AG20443 (cell line): ENCODE data around the gene RDH5.
A peak's percentile ranks its signal among the peaks of the same experiment; 100 is the strongest.

ENCODE experiments used
- DNase-seq: peaks from one replicate; pipeline ENCODE4 v3.0.0; 2012; ENCODE audit warnings: low spot score, mixed read lengths

The RDH5 gene

GRCh38 chr12:55728186-55728938 lies 8.2 kb downstream of the RDH5 start:
- DNase-seq: peak; percentile 66

GRCh38 chr12:55728939-55729818 lies 9.0 kb downstream of the RDH5 start, which contains the start of gene CD63:
CD63 (minus strand) TSS chr12:55729009; CDS start chr12:55728341, 668 bp downstream.
- DNase-seq: peak; percentile 96

GRCh38 chr12:55729819-55730818 lies 9.9 kb downstream of the RDH5 start:
- DNase-seq: peak; percentile 55

- DNase-seq: no peak
Observed at GRCh38 chr12:55732288-55732687, 12.1 kb downstream of the RDH5 start.

- DNase-seq: no peak
Observed at GRCh38 chr12:55733021-55733555, 12.9 kb downstream of the RDH5 start.

- no peak for DNase-seq
Observed at GRCh38 chr12:55733858-55734257, 13.7 kb downstream of the RDH5 start.

- DNase-seq: no peak
Observed at GRCh38 chr12:55734595-55734994, 14.4 kb downstream of the RDH5 start.

GRCh38 chr12:55736076-55736475 lies 15.9 kb downstream of the RDH5 start:
- no peak for DNase-seq

- DNase-seq: peak; percentile 72
Observed at GRCh38 chr12:55736780-55737580, 16.8 kb downstream of the RDH5 start.

- DNase-seq: no peak
Observed at GRCh38 chr12:55737581-55738122, 17.5 kb downstream of the RDH5 start.

GRCh38 chr12:55738123-55739024 lies 18.2 kb downstream of the RDH5 start:
- peak; percentile 78 for DNase-seq

GRCh38 chr12:55739025-55739378 lies 18.8 kb downstream of the RDH5 start:
- no peak for DNase-seq

- DNase-seq: no peak
Observed at GRCh38 chr12:55741931-55742680, 21.9 kb downstream of the RDH5 start.

- peak; percentile 93 for DNase-seq
Observed at GRCh38 chr12:55742719-55743405, 22.7 kb downstream of the RDH5 start, which contains the start of gene GDF11. GDF11 (plus strand) TSS chr12:55743122; CDS start chr12:55743317, 195 bp downstream.

GRCh38 chr12:55743406-55744339 lies 23.5 kb downstream of the RDH5 start:
- peak; percentile 77 for DNase-seq

- no peak for DNase-seq
Observed at GRCh38 chr12:55744340-55745030, 24.3 kb downstream of the RDH5 start.
